GM20000 (cell line): ENCODE measurements around the gene TOR2A.

Source experiments
- DNase-seq: peaks from one replicate; pipeline ENCODE4 v3.0.0; 2012; ENCODE audit warnings: low spot score
- CTCF ChIP-seq: IDR thresholded peaks from 2 replicates; pipeline ENCODE4 v1.5.1; 2012; ENCODE audit warnings: mild to moderate bottlenecking, control low read depth; ENCODE audit errors: extremely low read depth, missing control alignments

Gene TOR2A

GRCh38 chr9:127778280-127779135 is 43.4 kb upstream of the TOR2A start, which contains the start of gene SH2D3C:
TSS of gene SH2D3C (minus strand) at chr9:127778666. CDS start at chr9:127778627, 39 bp downstream.
- no peak for TF ChIP-seq CTCF
- DNase-seq = no peak

- no peak for TF ChIP-seq CTCF
- DNase-seq = no peak
Observed at GRCh38 chr9:127777368-127777980, 42.4 kb upstream of the TOR2A start.

- no peak for TF ChIP-seq CTCF
- no peak for DNase-seq
Observed at GRCh38 chr9:127776924-127777289, 41.8 kb upstream of the TOR2A start.

- peak; percentile 81 for DNase-seq
- TF ChIP-seq CTCF = no peak
Observed at GRCh38 chr9:127776195-127776923, 41.3 kb upstream of the TOR2A start.

- DNase-seq = no peak
Observed at GRCh38 chr9:127773981-127774380, 38.9 kb upstream of the TOR2A start.

GRCh38 chr9:127773272-127773671 is 38.2 kb upstream of the TOR2A start:
- no peak for TF ChIP-seq CTCF
- DNase-seq = no peak

More at GRCh38 chr9:127773981-127774380, 38.9 kb upstream of the TOR2A start:
- no peak for TF ChIP-seq CTCF

GRCh38 chr9:127772603-127773002 is 37.5 kb upstream of the TOR2A start:
- no peak for DNase-seq
- TF ChIP-seq CTCF = no peak
